GM23338 (cell line): ENCODE data around the gene CYB5A. TPM values are rescaled to one million over a fixed set of nuclear protein-coding genes. Genes with fewer than 3 reads are reported as not detected.

Experiments used
- ATAC-seq: fragments of 200-7000 bp; cut with Tn5 transposase; 3 replicates; pipeline ENCODE4 v1.9.1; 2020
- DNase-seq: peaks from one replicate; pipeline ENCODE4 v3.0.0-alpha.2; 2015; ENCODE audit warnings: low spot score
- H2AFZ ChIP-seq: fragments of 200-600 bp; sonication (generic); 2 replicates; pipeline ENCODE4 v1.8.0; 2016; ENCODE audit warnings: antibody characterized with exemption, mild to moderate bottlenecking, moderate library complexity
- H3F3A ChIP-seq: fragments of 200-600 bp; sonication (generic); replicated peaks from 2 replicates; pipeline ENCODE4 v1.8.0; 2017; ENCODE audit warnings: antibody characterized with exemption, mixed run types, low read depth
- H3K27ac ChIP-seq: fragments of 200-600 bp; sonication (generic); 2 replicates; pipeline ENCODE4 v1.6.1; 2016; ENCODE audit warnings: low read depth
- H3K27me3 ChIP-seq: fragments of 200-600 bp; sonication (generic); 2 replicates; pipeline ENCODE4 v1.8.0; 2016; ENCODE audit warnings: mild to moderate bottlenecking, mixed run types, moderate library complexity; ENCODE audit not compliant: insufficient read depth
- H3K36me3 ChIP-seq: fragments of 200-600 bp; sonication (generic); 2 replicates; pipeline ENCODE4 v1.8.0; 2016; ENCODE audit warnings: mild to moderate bottlenecking; ENCODE audit not compliant: insufficient read depth
- H3K4me1 ChIP-seq: fragments of 200-600 bp; sonication (generic); 2 replicates; pipeline ENCODE4 v1.8.0; 2016; ENCODE audit warnings: mild to moderate bottlenecking, moderate library complexity; ENCODE audit not compliant: insufficient read depth
- H3K4me2 ChIP-seq: fragments of 200-600 bp; sonication (generic); 2 replicates; pipeline ENCODE4 v1.7.1; 2017; ENCODE audit warnings: mixed run types
- H3K4me3 ChIP-seq: fragments of 200-600 bp; sonication (generic); 2 replicates; pipeline ENCODE4 v1.6.1; 2016; ENCODE audit warnings: mixed run types
- H3K79me2 ChIP-seq: fragments of 200-600 bp; sonication (generic); replicated peaks from 2 replicates; pipeline ENCODE4 v1.8.0; 2017; ENCODE audit warnings: mild to moderate bottlenecking; ENCODE audit not compliant: insufficient read depth
- H3K9me2 ChIP-seq: fragments of 200-600 bp; sonication (generic); 2 replicates; pipeline ENCODE4 v1.8.0; 2017; ENCODE audit not compliant: insufficient read depth
- H4K20me1 ChIP-seq: fragments of 200-600 bp; sonication (generic); replicated peaks from 2 replicates; pipeline ENCODE4 v1.8.0; 2017; ENCODE audit warnings: mild to moderate bottlenecking; ENCODE audit not compliant: insufficient read depth
- H3K27ac Mint-ChIP-seq: 2 replicates; pipeline ENCODE4 v1.8.0; 2020; ENCODE audit warnings: inconsistent platforms, mild to moderate bottlenecking, moderate library complexity, mixed read lengths
- H3K27me3 Mint-ChIP-seq: 3 replicates; pipeline ENCODE4 v1.8.0; 2022; ENCODE audit warnings: low read depth, mild to moderate bottlenecking, moderate library complexity, mixed read lengths, inconsistent platforms; ENCODE audit not compliant: insufficient read depth, poor library complexity
- H3K36me3 Mint-ChIP-seq: 3 replicates; pipeline ENCODE4 v1.8.0; 2021; ENCODE audit warnings: low read depth, mild to moderate bottlenecking, inconsistent platforms, moderate library complexity, mixed read lengths
- H3K4me1 Mint-ChIP-seq: 3 replicates; pipeline ENCODE4 v1.8.0; 2020; ENCODE audit warnings: mild to moderate bottlenecking, inconsistent platforms, mixed read lengths
- H3K4me3 Mint-ChIP-seq: 3 replicates; pipeline ENCODE4 v1.8.0; 2021; ENCODE audit warnings: moderate library complexity, mild to moderate bottlenecking, inconsistent platforms, mixed read lengths
- H3K9me3 Mint-ChIP-seq: 3 replicates; pipeline ENCODE4 v1.8.0; 2020; ENCODE audit warnings: moderate library complexity, mild to moderate bottlenecking, inconsistent platforms, mixed read lengths
- EZH2phosphoT487 ChIP-seq: fragments of 200-600 bp; sonication (generic); IDR thresholded peaks from one replicate; pipeline ENCODE4 v1.8.1; 2018; ENCODE audit warnings: antibody characterized with exemption; ENCODE audit not compliant: unreplicated experiment
- JUNB ChIP-seq: IDR thresholded peaks from one replicate; pipeline ENCODE4 v1.6.1; 2016; ENCODE audit warnings: antibody characterized with exemption; ENCODE audit not compliant: unreplicated experiment
- POLR2AphosphoS5 ChIP-seq: IDR thresholded peaks from 2 replicates; pipeline ENCODE4 v1.6.1; 2016; ENCODE audit warnings: antibody characterized with exemption, low read depth
- ZNF114 ChIP-seq: fragments of 250-450 bp; sonication (Bioruptor Pico); IDR thresholded peaks from 2 replicates; pipeline ENCODE4 v1.5.0; 2020; ENCODE audit warnings: mild to moderate bottlenecking, moderate library complexity
- polyA plus RNA-seq: library from polyadenylated mRNA; unstranded; fragments of >200 nt; fragmentation: Nextera tagmentation; extraction: Ambion mirVana; gene quantifications from 2 replicates; pipeline ENCODE4 v1.2.1, GENCODE V29; 2016
- total RNA-seq: library from RNA; depleted of rRNA; stranded (reverse); fragments of >200 nt; shearing (Covaris generic); gene quantifications from 2 replicates; pipeline ENCODE4 v1.2.3, GENCODE V29; 2014
- TF ChIP-seq, protein P1 (sequence below), 2 experiments: fragments of 200-600 bp in 1 of 2; sonication (generic) in 1 of 2; conservative IDR thresholded peaks; 2 replicates each; pipeline versions ENCODE4 v1.5.1 to v1.6.1; 2016 to 2017; ENCODE audit warnings: antibody characterized with exemption in 2 of 2, low read depth in 2 of 2, mild to moderate bottlenecking in 2 of 2, moderate library complexity in 1 of 2
- TF ChIP-seq, protein P2 (sequence below): IDR thresholded peaks from 2 replicates; pipeline ENCODE4 v1.6.1; 2016; ENCODE audit warnings: antibody characterized with exemption
- TF ChIP-seq, protein P3 (sequence below): fragments of 250-450 bp; sonication (Bioruptor Pico); IDR thresholded peaks from 2 replicates; pipeline ENCODE4 v1.5.0; 2020; ENCODE audit warnings: mild to moderate bottlenecking, moderate library complexity
- TF ChIP-seq, protein P4 (sequence below): IDR thresholded peaks from one replicate; pipeline ENCODE4 v1.6.1; 2018; ENCODE audit warnings: antibody characterized with exemption; ENCODE audit not compliant: unreplicated experiment

Gene CYB5A
- total and polyA plus RNA-seq, 2 experiments from 2014 or later, result 136 to 283 TPM

DNA sequence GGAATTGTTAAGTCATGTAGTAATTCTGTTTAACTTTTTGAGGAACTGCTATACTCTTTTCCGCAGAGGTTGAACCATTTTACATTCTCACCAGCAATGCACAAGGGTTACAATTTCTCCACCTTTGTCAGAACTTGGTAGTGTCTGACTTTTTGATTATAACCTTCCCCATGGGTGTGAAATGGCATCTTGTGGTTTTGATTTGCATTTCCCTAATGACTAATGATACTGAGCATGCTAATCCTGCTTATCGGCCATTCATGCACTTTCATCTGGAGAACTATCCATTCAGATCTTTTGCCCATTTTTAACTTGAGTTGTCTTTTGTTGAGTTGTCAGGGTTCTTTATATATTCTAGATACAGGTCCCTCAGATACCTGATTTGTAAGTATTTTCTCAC lies 47.2 kb downstream of the CYB5A start (continued):
- TF ChIP-seq, protein P1, sequence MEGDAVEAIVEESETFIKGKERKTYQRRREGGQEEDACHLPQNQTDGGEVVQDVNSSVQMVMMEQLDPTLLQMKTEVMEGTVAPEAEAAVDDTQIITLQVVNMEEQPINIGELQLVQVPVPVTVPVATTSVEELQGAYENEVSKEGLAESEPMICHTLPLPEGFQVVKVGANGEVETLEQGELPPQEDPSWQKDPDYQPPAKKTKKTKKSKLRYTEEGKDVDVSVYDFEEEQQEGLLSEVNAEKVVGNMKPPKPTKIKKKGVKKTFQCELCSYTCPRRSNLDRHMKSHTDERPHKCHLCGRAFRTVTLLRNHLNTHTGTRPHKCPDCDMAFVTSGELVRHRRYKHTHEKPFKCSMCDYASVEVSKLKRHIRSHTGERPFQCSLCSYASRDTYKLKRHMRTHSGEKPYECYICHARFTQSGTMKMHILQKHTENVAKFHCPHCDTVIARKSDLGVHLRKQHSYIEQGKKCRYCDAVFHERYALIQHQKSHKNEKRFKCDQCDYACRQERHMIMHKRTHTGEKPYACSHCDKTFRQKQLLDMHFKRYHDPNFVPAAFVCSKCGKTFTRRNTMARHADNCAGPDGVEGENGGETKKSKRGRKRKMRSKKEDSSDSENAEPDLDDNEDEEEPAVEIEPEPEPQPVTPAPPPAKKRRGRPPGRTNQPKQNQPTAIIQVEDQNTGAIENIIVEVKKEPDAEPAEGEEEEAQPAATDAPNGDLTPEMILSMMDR (conservative IDR thresholded peaks at IDR 0.05; ENCODE audit: low read depth in 2 of 2), result no peak
- TF ChIP-seq, protein P2, sequence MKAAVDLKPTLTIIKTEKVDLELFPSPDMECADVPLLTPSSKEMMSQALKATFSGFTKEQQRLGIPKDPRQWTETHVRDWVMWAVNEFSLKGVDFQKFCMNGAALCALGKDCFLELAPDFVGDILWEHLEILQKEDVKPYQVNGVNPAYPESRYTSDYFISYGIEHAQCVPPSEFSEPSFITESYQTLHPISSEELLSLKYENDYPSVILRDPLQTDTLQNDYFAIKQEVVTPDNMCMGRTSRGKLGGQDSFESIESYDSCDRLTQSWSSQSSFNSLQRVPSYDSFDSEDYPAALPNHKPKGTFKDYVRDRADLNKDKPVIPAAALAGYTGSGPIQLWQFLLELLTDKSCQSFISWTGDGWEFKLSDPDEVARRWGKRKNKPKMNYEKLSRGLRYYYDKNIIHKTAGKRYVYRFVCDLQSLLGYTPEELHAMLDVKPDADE, result no peak

DNA sequence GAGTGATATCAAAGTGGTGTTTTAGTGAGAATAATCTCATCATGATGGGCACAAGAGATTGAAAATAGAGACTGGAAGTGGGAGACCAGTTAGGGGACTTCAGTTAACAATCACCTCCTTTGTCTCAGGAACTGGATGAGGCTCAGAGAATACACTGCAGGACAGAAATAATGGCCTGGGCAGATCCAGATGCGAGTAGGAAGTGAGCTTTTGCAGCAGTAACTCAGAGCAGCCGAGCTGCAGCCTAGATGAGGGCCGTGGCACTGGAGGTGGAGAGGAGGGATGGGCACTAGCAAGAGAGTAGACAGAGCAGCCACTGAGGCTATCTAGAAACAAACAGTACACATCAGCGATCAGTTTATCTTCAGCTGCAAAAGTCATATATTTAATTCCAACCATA lies 48.6 kb downstream of the CYB5A start:
- H4K20me1 ChIP-seq, result no peaks in the 10 kb centered on the region
- no peak overlapping the region for H3K4me3 ChIP-seq
- no peak overlapping the region for H2AFZ ChIP-seq
- peaks cover 8% of the 10 kb centered on the region for H3K4me1 ChIP-seq
- DNase-seq, result no peak
- H3K27me3 Mint-ChIP-seq, result no peaks in the 10 kb centered on the region
- H3K4me3 Mint-ChIP-seq, result no peak overlapping the region
- no peaks in the 10 kb centered on the region for H3K36me3 ChIP-seq
- no peaks in the 10 kb centered on the region; the same call in 2 of the 3 replicates for H3K9me3 Mint-ChIP-seq
- H3K36me3 Mint-ChIP-seq, result no peaks in the 10 kb centered on the region
- no peaks in the 10 kb centered on the region for H3K79me2 ChIP-seq
- no peaks in the 10 kb centered on the region for H3K27me3 ChIP-seq
- no peak overlapping the region for H3K4me2 ChIP-seq
- no peak overlapping the region for H3K27ac ChIP-seq
- no peak for ATAC-seq
- peaks cover 19% of the 10 kb centered on the region for H3K4me1 Mint-ChIP-seq
- no peak overlapping the region; the same call in 1 of the 2 replicates for H3K27ac Mint-ChIP-seq
- H3F3A ChIP-seq, result no peaks in the 10 kb centered on the region
- peaks cover 8% of the 10 kb centered on the region; the same call in 1 of the 2 replicates for H3K9me2 ChIP-seq
- TF ChIP-seq ZNF114 (CRISPR knock-in tag), result no peak
- TF ChIP-seq, protein P3, sequence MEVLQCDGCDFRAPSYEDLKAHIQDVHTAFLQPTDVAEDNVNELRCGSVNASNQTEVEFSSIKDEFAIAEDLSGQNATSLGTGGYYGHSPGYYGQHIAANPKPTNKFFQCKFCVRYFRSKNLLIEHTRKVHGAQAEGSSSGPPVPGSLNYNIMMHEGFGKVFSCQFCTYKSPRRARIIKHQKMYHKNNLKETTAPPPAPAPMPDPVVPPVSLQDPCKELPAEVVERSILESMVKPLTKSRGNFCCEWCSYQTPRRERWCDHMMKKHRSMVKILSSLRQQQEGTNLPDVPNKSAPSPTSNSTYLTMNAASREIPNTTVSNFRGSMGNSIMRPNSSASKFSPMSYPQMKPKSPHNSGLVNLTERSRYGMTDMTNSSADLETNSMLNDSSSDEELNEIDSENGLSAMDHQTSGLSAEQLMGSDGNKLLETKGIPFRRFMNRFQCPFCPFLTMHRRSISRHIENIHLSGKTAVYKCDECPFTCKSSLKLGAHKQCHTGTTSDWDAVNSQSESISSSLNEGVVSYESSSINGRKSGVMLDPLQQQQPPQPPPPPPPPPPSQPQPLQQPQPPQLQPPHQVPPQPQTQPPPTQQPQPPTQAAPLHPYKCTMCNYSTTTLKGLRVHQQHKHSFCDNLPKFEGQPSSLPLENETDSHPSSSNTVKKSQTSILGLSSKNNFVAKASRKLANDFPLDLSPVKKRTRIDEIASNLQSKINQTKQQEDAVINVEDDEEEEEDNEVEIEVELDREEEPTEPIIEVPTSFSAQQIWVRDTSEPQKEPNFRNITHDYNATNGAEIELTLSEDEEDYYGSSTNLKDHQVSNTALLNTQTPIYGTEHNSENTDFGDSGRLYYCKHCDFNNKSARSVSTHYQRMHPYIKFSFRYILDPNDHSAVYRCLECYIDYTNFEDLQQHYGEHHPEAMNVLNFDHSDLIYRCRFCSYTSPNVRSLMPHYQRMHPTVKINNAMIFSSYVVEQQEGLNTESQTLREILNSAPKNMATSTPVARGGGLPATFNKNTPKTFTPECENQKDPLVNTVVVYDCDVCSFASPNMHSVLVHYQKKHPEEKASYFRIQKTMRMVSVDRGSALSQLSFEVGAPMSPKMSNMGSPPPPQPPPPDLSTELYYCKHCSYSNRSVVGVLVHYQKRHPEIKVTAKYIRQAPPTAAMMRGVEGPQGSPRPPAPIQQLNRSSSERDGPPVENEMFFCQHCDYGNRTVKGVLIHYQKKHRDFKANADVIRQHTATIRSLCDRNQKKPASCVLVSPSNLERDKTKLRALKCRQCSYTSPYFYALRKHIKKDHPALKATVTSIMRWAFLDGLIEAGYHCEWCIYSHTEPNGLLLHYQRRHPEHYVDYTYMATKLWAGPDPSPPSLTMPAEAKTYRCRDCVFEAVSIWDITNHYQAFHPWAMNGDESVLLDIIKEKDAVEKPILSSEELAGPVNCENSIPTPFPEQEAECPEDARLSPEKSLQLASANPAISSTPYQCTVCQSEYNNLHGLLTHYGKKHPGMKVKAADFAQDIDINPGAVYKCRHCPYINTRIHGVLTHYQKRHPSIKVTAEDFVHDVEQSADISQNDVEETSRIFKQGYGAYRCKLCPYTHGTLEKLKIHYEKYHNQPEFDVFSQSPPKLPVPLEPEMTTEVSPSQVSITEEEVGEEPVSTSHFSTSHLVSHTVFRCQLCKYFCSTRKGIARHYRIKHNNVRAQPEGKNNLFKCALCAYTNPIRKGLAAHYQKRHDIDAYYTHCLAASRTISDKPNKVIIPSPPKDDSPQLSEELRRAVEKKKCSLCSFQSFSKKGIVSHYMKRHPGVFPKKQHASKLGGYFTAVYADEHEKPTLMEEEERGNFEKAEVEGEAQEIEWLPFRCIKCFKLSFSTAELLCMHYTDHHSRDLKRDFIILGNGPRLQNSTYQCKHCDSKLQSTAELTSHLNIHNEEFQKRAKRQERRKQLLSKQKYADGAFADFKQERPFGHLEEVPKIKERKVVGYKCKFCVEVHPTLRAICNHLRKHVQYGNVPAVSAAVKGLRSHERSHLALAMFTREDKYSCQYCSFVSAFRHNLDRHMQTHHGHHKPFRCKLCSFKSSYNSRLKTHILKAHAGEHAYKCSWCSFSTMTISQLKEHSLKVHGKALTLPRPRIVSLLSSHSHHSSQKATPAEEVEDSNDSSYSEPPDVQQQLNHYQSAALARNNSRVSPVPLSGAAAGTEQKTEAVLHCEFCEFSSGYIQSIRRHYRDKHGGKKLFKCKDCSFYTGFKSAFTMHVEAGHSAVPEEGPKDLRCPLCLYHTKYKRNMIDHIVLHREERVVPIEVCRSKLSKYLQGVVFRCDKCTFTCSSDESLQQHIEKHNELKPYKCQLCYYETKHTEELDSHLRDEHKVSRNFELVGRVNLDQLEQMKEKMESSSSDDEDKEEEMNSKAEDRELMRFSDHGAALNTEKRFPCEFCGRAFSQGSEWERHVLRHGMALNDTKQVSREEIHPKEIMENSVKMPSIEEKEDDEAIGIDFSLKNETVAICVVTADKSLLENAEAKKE (CRISPR knock-in tag), result no peak
- no peak for TF ChIP-seq EZH2phosphoT487
- TF ChIP-seq, protein P4, sequence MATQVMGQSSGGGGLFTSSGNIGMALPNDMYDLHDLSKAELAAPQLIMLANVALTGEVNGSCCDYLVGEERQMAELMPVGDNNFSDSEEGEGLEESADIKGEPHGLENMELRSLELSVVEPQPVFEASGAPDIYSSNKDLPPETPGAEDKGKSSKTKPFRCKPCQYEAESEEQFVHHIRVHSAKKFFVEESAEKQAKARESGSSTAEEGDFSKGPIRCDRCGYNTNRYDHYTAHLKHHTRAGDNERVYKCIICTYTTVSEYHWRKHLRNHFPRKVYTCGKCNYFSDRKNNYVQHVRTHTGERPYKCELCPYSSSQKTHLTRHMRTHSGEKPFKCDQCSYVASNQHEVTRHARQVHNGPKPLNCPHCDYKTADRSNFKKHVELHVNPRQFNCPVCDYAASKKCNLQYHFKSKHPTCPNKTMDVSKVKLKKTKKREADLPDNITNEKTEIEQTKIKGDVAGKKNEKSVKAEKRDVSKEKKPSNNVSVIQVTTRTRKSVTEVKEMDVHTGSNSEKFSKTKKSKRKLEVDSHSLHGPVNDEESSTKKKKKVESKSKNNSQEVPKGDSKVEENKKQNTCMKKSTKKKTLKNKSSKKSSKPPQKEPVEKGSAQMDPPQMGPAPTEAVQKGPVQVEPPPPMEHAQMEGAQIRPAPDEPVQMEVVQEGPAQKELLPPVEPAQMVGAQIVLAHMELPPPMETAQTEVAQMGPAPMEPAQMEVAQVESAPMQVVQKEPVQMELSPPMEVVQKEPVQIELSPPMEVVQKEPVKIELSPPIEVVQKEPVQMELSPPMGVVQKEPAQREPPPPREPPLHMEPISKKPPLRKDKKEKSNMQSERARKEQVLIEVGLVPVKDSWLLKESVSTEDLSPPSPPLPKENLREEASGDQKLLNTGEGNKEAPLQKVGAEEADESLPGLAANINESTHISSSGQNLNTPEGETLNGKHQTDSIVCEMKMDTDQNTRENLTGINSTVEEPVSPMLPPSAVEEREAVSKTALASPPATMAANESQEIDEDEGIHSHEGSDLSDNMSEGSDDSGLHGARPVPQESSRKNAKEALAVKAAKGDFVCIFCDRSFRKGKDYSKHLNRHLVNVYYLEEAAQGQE, result no peak
- TF ChIP-seq, protein P1 (conservative IDR thresholded peaks at IDR 0.05; ENCODE audit: low read depth in 2 of 2), result no peak
- TF ChIP-seq POLR2AphosphoS5, result no peak
- TF ChIP-seq JUNB, result no peak
- TF ChIP-seq, protein P2, result no peak
